GM18868 (cell line): Measurements from ENCODE around the gene ZNF667.

Experiments used
- ATAC-seq: cut with Tn5 transposase; IDR thresholded peaks from one replicate; pipeline ENCODE4 v1.9.1; 2021; ENCODE audit warnings: mild to moderate bottlenecking, moderate library complexity; ENCODE audit not compliant: unreplicated experiment

The ZNF667 gene

GRCh38 chr19:56476651-56477428 is at the start of gene ZNF667:
ZNF667 (minus strand) TSS chr19:56477345; CDS start chr19:56462370, 14,975 bp downstream.
- no peak for ATAC-seq

- no peak for ATAC-seq
Observed at GRCh38 chr19:56525214-56525860, 48.2 kb upstream of the ZNF667 start.

GRCh38 chr19:56508290-56508778 is 31.2 kb upstream of the ZNF667 start:
- no peak for ATAC-seq

GRCh38 chr19:56507446-56508289 is 30.5 kb upstream of the ZNF667 start, which contains the start of gene ZNF471:
ZNF471 (plus strand) TSS chr19:56507855; CDS start chr19:56511572, 3,717 bp downstream.
- peak; percentile 92 for ATAC-seq

- no peak for ATAC-seq
Observed at GRCh38 chr19:56504581-56504980, 27.4 kb upstream of the ZNF667 start.

GRCh38 chr19:56491399-56491798 is 14.3 kb upstream of the ZNF667 start:
- ATAC-seq = no peak

GRCh38 chr19:56477429-56478338 is 539 bp upstream of the ZNF667 start:
- no peak for ATAC-seq

- ATAC-seq = no peak
Observed at GRCh38 chr19:56476093-56476492, 1.1 kb downstream of the ZNF667 start.

GRCh38 chr19:56474308-56474707 is 2.8 kb downstream of the ZNF667 start:
- no peak for ATAC-seq

- ATAC-seq = no peak
Observed at GRCh38 chr19:56441206-56441792, 35.8 kb downstream of the ZNF667 start.

- ATAC-seq = no peak
Observed at GRCh38 chr19:56423985-56424353, 53.2 kb downstream of the ZNF667 start.

GRCh38 chr19:56423276-56423984 is 53.7 kb downstream of the ZNF667 start:
- ATAC-seq = no peak

GRCh38 chr19:56405062-56405461 is 72.1 kb downstream of the ZNF667 start:
- no peak for ATAC-seq

GRCh38 chr19:56404705-56405056 is 72.5 kb downstream of the ZNF667 start:
- no peak for ATAC-seq

- ATAC-seq = peak; percentile 86
Observed at GRCh38 chr19:56403764-56404704, 73.1 kb downstream of the ZNF667 start, which contains the start of gene ZNF583. ZNF583 (plus strand) TSS chr19:56404332; CDS start chr19:56407115, 2,783 bp downstream.

- ATAC-seq = peak; percentile 4
Observed at GRCh38 chr19:56403261-56403660, 73.9 kb downstream of the ZNF667 start.

GRCh38 chr19:56400485-56400884 is 76.7 kb downstream of the ZNF667 start:
- no peak for ATAC-seq

- no peak for ATAC-seq
Observed at GRCh38 chr19:56398809-56399208, 78.3 kb downstream of the ZNF667 start.
